Heart left ventricle (tissue), 13 donors: ENCODE measurements around the gene CLN3.

Source experiments
- POLR2A ChIP-seq, 2 donors: fragments of 450-650 bp; IDR thresholded peaks; one replicate each; pipeline ENCODE4 v1.6.1; 2017; ENCODE audit warnings: antibody characterized with exemption in 2 of 2, mild to moderate bottlenecking in 2 of 2, moderate library complexity in 2 of 2
- TF ChIP-seq, protein P1 (sequence below), 12 donors: fragments of 200-600 bp; sonication (generic) in 4 of 12; IDR thresholded peaks; one replicate each; pipeline versions ENCODE4 v1.5.0 to v1.8.0; 2018 to 2022; ENCODE audit warnings: antibody characterized with exemption in 12 of 12, mild to moderate bottlenecking in 5 of 12
- donor health status: ischemic (EF 13 %, LVEDD 7.1; RV severe dilation, severe dysfunction).
- donor health status: DM: no; HTN: yes; CAD: no.
- donor health status: DM: no; HTN: no; CAD: no.
- donor health status: ischemic (EF 25% LVEDD 6.9; RV normal size, moderate dysfunction).
- donor health status: ischemic (EF 25% LVEDD 5.7; RV mildly dilated, moderate dysfunction).
- donor health status: ischemic (EF 35%, LVEDD 5.7; RV mildly dilated, moderate dysfunction).
- donor health status: nonischemic (EF 11% LVEDD 7.7; RV severe dilation, severe dysfunction).
- donor health status: DM: yes; HTN: yes; CAD: no.
- donor health status: PGD.
- donor health status: ischemic (EF 29% LVEDD 5.4; RV normal size, mild dysfunction).
- donor health status: nonischemic (EF 23%, LVEDD 6.1; RV moderate dilation, normal function).

DNA sequence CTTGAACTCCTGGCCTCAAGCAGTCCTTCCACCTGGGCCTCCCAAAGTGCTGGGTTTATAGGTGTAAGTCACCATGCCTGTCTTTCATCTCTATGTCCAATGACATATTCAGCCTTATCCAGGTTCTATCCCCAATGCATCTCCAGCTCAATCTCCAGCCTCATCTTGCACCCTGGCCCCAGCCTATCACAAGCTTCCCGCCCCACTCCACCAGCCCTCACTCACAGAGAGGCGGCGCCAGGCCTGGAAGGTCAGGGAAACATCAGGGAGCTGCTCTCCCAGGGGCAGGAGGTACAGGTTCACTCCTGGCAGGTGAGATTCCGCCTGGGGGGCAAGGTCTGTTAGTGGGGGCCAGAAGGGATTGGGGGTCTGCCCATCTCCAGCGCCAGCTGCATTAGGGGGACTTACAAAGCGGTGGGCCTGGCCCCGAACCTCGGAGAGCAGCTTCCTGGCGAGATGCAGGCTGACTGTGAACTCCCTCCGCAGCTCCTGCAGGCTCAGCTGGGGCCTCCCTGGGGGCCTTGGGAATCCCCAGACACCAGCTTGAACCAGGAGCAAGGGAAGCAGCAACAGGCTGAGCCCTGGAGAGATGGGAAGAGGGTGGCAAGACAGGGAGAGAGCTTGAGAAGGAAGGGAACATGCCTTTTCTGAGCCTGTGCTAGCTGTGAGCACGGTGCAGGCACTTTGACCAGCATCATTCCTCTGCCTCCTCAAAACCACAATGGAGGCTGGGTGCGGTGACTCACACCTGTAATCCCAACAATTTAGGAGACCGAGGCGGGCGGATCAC, 11.8 kb upstream of the CLN3 start:
- TF ChIP-seq, protein P1, sequence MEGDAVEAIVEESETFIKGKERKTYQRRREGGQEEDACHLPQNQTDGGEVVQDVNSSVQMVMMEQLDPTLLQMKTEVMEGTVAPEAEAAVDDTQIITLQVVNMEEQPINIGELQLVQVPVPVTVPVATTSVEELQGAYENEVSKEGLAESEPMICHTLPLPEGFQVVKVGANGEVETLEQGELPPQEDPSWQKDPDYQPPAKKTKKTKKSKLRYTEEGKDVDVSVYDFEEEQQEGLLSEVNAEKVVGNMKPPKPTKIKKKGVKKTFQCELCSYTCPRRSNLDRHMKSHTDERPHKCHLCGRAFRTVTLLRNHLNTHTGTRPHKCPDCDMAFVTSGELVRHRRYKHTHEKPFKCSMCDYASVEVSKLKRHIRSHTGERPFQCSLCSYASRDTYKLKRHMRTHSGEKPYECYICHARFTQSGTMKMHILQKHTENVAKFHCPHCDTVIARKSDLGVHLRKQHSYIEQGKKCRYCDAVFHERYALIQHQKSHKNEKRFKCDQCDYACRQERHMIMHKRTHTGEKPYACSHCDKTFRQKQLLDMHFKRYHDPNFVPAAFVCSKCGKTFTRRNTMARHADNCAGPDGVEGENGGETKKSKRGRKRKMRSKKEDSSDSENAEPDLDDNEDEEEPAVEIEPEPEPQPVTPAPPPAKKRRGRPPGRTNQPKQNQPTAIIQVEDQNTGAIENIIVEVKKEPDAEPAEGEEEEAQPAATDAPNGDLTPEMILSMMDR (IDR thresholded peaks at IDR 0.05): no peak
- TF ChIP-seq POLR2A (IDR thresholded peaks at IDR 0.05): no peak
